KMS-11 (cell line): Measurements from ENCODE around the gene CEP83.

Experiments
- H2AFZ ChIP-seq: fragments of 200-600 bp; sonication (generic); 2 replicates; pipeline ENCODE4 v1.6.1; 2016; ENCODE audit warnings: antibody characterized with exemption, mixed run types, low read depth
- H3K27ac ChIP-seq: fragments of 200-600 bp; sonication (generic); 2 replicates; pipeline ENCODE4 v1.6.1; 2016; ENCODE audit warnings: mild to moderate bottlenecking, mixed run types
- H3K27me3 ChIP-seq: fragments of 200-600 bp; sonication (generic); 2 replicates; pipeline ENCODE4 v1.6.1; 2017; ENCODE audit warnings: mild to moderate bottlenecking, low read depth, mixed run types, moderate library complexity; ENCODE audit not compliant: insufficient read depth
- H3K36me3 ChIP-seq: fragments of 200-600 bp; sonication (generic); 2 replicates; pipeline ENCODE4 v1.6.1; 2017; ENCODE audit warnings: mild to moderate bottlenecking, mixed run types; ENCODE audit not compliant: insufficient read depth
- H3K4me1 ChIP-seq: fragments of 200-600 bp; sonication (generic); 2 replicates; pipeline ENCODE4 v1.6.1; 2016; ENCODE audit warnings: mild to moderate bottlenecking, low read depth, mixed run types; ENCODE audit not compliant: poor library complexity, severe bottlenecking
- H3K4me2 ChIP-seq: fragments of 200-600 bp; sonication (generic); 2 replicates; pipeline ENCODE4 v1.7.0; 2016; ENCODE audit warnings: mild to moderate bottlenecking, mixed run types
- H3K4me3 ChIP-seq: fragments of 200-600 bp; sonication (generic); IDR thresholded peaks from 2 replicates; pipeline ENCODE4 v1.6.1; 2017; ENCODE audit warnings: low read depth, low read length, mixed read lengths; ENCODE audit not compliant: insufficient read depth
- H3K79me2 ChIP-seq: fragments of 200-600 bp; sonication (generic); 2 replicates; pipeline ENCODE4 v1.6.1; 2016; ENCODE audit warnings: low read depth, mixed run types; ENCODE audit not compliant: insufficient read depth
- H3K9ac ChIP-seq: fragments of 200-600 bp; sonication (generic); 2 replicates; pipeline ENCODE4 v1.6.1; 2016; ENCODE audit warnings: mild to moderate bottlenecking, mixed run types
- H4K20me1 ChIP-seq: fragments of 200-600 bp; sonication (generic); 2 replicates; pipeline ENCODE4 v1.6.1; 2016; ENCODE audit warnings: mild to moderate bottlenecking, mixed run types; ENCODE audit not compliant: insufficient read depth
- TF ChIP-seq, protein P1 (sequence below): fragments of 200-600 bp; sonication (generic); conservative IDR thresholded peaks from 2 replicates; pipeline ENCODE4 v1.6.1; 2017; ENCODE audit warnings: low read depth, mild to moderate bottlenecking, antibody characterized with exemption, low read length, moderate library complexity, mixed read lengths

CEP83 gene

DNA sequence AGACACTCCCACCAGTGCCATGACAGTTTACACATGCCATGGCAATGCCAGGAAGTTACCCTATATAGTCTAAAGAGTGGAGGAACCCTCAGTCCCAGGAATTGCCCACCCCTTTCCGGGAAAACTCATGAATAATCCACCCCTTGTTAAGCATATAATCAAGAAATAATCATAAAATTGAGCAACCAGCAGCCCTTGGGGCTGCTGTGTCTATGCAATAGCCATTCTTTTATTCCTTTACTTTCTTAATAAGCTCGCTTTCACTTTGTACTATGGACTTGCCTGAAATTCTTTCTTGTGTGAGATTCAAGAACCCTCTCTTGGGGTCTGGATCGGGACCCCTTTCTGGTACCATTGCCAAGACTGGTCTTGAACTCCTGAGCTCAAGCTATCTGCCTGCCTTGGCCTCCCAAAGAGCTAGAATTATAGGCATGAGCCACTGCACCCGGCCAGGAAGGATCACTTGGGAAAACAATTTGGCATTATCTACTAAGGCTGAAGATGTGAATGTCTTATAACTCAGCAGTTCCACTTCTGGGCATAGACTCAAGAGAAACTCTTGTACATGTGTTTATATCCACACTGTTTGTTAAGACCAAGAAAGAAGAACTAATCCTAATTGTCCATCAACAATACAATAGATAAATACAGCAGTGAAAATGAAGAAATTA lies 35.9 kb upstream of the CEP83 start:
- no peak overlapping the region for H2AFZ ChIP-seq

DNA sequence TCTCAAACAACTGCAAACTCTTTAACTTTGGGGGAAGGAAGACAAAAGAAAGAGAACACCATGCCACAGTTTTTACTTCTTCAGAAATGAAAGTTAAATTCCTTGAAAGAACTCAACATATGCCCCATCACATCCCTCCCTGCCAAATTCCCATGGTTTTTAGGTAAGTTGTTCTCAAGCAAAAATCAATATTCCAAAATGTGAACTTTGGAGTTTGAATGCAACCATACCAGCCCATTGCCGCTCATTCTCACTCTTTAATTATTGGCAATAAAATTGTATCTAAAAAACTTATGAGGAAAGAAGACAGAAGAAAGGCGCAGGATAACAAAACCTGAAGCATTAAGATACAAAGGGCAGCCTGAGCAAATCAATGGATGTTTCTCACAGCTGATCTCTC lies 31.8 kb upstream of the CEP83 start:
- no peaks in the 10 kb centered on the region for H3K27me3 ChIP-seq
- no peaks in the 10 kb centered on the region for H3K4me1 ChIP-seq
- no peak overlapping the region for H2AFZ ChIP-seq
- no peak overlapping the region for H3K4me2 ChIP-seq
- H3K79me2 ChIP-seq, result no peaks in the 10 kb centered on the region
- TF ChIP-seq, protein P1, sequence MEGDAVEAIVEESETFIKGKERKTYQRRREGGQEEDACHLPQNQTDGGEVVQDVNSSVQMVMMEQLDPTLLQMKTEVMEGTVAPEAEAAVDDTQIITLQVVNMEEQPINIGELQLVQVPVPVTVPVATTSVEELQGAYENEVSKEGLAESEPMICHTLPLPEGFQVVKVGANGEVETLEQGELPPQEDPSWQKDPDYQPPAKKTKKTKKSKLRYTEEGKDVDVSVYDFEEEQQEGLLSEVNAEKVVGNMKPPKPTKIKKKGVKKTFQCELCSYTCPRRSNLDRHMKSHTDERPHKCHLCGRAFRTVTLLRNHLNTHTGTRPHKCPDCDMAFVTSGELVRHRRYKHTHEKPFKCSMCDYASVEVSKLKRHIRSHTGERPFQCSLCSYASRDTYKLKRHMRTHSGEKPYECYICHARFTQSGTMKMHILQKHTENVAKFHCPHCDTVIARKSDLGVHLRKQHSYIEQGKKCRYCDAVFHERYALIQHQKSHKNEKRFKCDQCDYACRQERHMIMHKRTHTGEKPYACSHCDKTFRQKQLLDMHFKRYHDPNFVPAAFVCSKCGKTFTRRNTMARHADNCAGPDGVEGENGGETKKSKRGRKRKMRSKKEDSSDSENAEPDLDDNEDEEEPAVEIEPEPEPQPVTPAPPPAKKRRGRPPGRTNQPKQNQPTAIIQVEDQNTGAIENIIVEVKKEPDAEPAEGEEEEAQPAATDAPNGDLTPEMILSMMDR, result no peak
- H3K4me3 ChIP-seq, result no peak overlapping the region
- H3K36me3 ChIP-seq, result no peaks in the 10 kb centered on the region
- H3K9ac ChIP-seq, result no peak overlapping the region
- no peak overlapping the region for H3K27ac ChIP-seq
- H4K20me1 ChIP-seq, result no peaks in the 10 kb centered on the region

More for the DNA sequence above, 35.9 kb upstream of the CEP83 start:
- Histone ChIP-seq H3K36me3 (no peaks in the 10 kb centered on the region), H4K20me1 (no peaks in the 10 kb centered on the region), H3K9ac (no peak overlapping the region), H3K4me1 (peaks cover under 1% of the 10 kb centered on the region), H3K27me3 (no peaks in the 10 kb centered on the region), H3K4me3 (no peak overlapping the region), H3K4me2 (no peak overlapping the region), H3K79me2 (no peaks in the 10 kb centered on the region), H3K27ac (no peak overlapping the region)
- TF ChIP-seq, protein P1, result no peak

DNA sequence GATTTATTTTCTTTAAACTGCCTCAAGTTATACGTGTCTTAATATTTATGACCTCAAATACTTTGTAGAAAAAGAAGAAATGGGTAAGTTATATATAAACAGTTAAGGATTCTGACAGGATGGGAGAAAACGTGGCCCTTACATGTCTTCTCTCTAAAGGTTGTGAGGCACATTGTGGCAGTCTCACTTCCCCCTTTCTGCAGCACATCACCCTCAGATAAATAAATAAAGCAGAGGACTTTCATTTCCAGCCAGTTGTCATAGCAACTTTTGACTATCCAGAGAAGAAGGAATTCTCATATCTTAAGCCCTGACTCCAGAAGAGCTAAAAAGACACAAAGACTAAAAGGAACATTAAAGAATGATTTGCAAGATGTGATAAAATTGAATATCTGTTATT lies 28.8 kb upstream of the CEP83 start:
- Histone ChIP-seq H3K4me1 (no peaks in the 10 kb centered on the region), H3K27ac (no peak overlapping the region), H3K36me3 (no peaks in the 10 kb centered on the region), H3K79me2 (no peaks in the 10 kb centered on the region), H3K9ac (no peak overlapping the region), H3K4me3 (no peak overlapping the region), H3K4me2 (no peak overlapping the region), H3K27me3 (no peaks in the 10 kb centered on the region), H4K20me1 (no peaks in the 10 kb centered on the region), H2AFZ (no peak overlapping the region)
- TF ChIP-seq, protein P1, result no peak

DNA sequence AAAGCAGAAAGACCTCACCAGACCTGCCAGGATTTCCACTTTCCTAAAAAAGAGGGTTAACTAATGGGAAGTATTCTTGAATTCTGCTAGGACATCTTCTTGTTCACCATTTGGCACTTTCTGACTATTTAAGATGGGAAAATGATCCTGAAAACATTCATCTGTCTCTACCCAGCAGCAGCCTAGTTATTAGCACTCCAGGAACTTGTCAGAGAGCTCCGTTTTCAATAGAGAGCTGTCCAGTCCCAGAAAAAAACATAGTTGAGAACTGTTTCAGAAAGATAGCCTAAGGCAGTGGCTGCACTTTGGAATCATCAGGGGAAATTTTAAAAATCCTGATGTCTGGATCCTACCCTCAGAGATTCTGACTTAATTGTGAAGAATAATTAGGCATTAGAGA lies 22.1 kb upstream of the CEP83 start:
- Histone ChIP-seq H3K9ac (no peak overlapping the region), H3K36me3 (no peaks in the 10 kb centered on the region), H2AFZ (no peak overlapping the region), H3K27me3 (no peaks in the 10 kb centered on the region), H3K27ac (no peak overlapping the region), H4K20me1 (no peaks in the 10 kb centered on the region), H3K4me2 (no peak overlapping the region), H3K4me3 (no peak overlapping the region), H3K4me1 (no peaks in the 10 kb centered on the region), H3K79me2 (no peaks in the 10 kb centered on the region)
- TF ChIP-seq, protein P1, result no peak
